ENCODE measurements around the gene IGSF8.
"Not testable (repeated sequence)": the region's sequence is repeated elsewhere in the genome, so short reads cannot be mapped to it uniquely, and the experiment has no call there.

Gene IGSF8

GRCh38 chr1:160126342-160126741, 27.9 kb upstream of the IGSF8 start:
- DNase-seq (ENCODE audit: low read depth), result not testable (repeated sequence)

- DNase-seq (ENCODE audit: low read depth), result no peak
Observed at GRCh38 chr1:160125746-160126145, 27.3 kb upstream of the IGSF8 start.

GRCh38 chr1:160124705-160125478, 26.5 kb upstream of the IGSF8 start:
- DNase-seq (ENCODE audit: low read depth), result no peak

- DNase-seq (ENCODE audit: low read depth), result no peak
Observed at GRCh38 chr1:160123726-160124125, 25.3 kb upstream of the IGSF8 start.

GRCh38 chr1:160122978-160123495, 24.6 kb upstream of the IGSF8 start:
- no peak for DNase-seq (ENCODE audit: low read depth)

- no peak for DNase-seq (ENCODE audit: low read depth)
Observed at GRCh38 chr1:160121388-160121787, 23.0 kb upstream of the IGSF8 start.

- no peak for DNase-seq (ENCODE audit: low read depth)
Observed at GRCh38 chr1:160120797-160121196, 22.4 kb upstream of the IGSF8 start.

GRCh38 chr1:160118928-160119327, 20.5 kb upstream of the IGSF8 start:
- DNase-seq (ENCODE audit: low read depth), result no peak

- DNase-seq (ENCODE audit: low read depth), result no peak
Observed at GRCh38 chr1:160117709-160118183, 19.3 kb upstream of the IGSF8 start.

GRCh38 chr1:160117300-160117699, 18.9 kb upstream of the IGSF8 start:
- DNase-seq (ENCODE audit: low read depth), result no peak

- no peak for DNase-seq (ENCODE audit: low read depth)
Observed at GRCh38 chr1:160116283-160117147, 18.1 kb upstream of the IGSF8 start.

- no peak for DNase-seq (ENCODE audit: low read depth)
Observed at GRCh38 chr1:160115545-160116282, 17.3 kb upstream of the IGSF8 start, which contains the start of gene ATP1A2. TSS of gene ATP1A2 (plus strand) at chr1:160115759. CDS start at chr1:160115862, 103 bp downstream.

GRCh38 chr1:160114085-160114484, 15.7 kb upstream of the IGSF8 start:
- DNase-seq (ENCODE audit: low read depth), result no peak

GRCh38 chr1:160113407-160113806, 15.0 kb upstream of the IGSF8 start:
- no peak for DNase-seq (ENCODE audit: low read depth)

- DNase-seq (ENCODE audit: low read depth), result no peak
Observed at GRCh38 chr1:160112357-160112756, 13.9 kb upstream of the IGSF8 start.

- not testable (repeated sequence) for DNase-seq (ENCODE audit: low read depth)
Observed at GRCh38 chr1:160111462-160111861, 13.0 kb upstream of the IGSF8 start.

- DNase-seq (ENCODE audit: low read depth), result no peak
Observed at GRCh38 chr1:160109686-160110085, 11.3 kb upstream of the IGSF8 start.

GRCh38 chr1:160108888-160109662, 10.7 kb upstream of the IGSF8 start:
- DNase-seq (ENCODE audit: low read depth), result no peak

- DNase-seq (ENCODE audit: low read depth), result no peak
Observed at GRCh38 chr1:160107512-160107911, 9.1 kb upstream of the IGSF8 start.

- DNase-seq (ENCODE audit: low read depth), result no peak
Observed at GRCh38 chr1:160105155-160105554, 6.7 kb upstream of the IGSF8 start.

- DNase-seq (ENCODE audit: low read depth), result no peak
Observed at GRCh38 chr1:160104486-160104885, 6.1 kb upstream of the IGSF8 start.

All from stimulated activated CD8-positive, alpha-beta memory T cell treated with anti-CD3 and anti-CD28 coated beads, Interleukin-12 subunit alpha, Interleukin-12 subunit beta, amount 100 ng/mL, for 4 hours (primary cell).